Germinal center (tissue), 1 donor: Measurements from ENCODE around the gene PAK2.
"Not testable (repeated sequence)": the region's sequence is repeated elsewhere in the genome, so short reads cannot be mapped to it uniquely, and the experiment has no call there.

ENCODE experiments used
- DNase-seq: peaks from one replicate; pipeline ENCODE4 v3.0.0; 2012; ENCODE audit warnings: mixed read lengths, low spot score

PAK2 gene

DNA sequence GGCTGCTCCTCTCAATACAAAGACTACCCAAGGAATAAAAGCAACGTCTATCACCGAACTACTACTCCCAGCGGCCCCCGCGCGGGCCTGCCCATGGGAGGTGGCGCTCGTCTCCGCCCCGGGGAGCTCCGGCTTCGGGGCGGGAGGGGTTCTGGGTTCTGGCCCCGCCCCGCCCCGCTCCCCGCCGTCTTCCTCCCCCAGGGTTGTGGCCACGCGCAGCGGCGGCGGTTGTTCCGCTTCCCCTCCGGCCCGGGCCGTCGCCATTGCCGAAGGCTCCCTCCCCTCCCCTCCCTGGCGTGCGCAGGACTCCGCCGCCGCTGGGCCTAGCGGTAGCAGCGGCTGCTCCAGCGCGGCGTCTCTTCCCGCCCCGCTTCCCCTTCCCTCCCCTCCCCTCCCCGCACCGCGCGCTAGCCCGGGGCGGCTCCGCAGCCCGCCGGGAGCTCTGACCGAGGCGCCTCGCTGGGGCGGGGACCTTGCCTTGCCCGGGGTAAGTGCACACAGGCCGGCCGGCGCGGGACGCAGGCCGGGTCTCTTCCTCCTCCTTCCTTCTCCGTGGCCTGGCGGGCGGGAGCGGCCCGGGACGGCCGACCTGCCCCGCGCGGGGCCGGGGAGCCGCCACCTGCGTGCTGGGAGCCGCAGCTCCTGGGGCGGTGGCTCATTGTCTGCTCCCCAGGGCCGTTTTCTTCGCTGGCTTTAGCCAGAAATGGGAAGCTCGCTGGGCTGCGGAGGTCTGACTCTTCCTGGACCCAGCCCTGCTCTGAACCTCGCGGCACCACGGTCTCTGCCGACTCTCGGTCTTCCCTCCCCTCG is at the start of gene PAK2:
Gene PAK2, plus strand, starts transcription at position 187 of the 810 bp plus-strand sequence. CDS start 42,790 bp downstream, outside the sequence.
- peak; percentile 93 for DNase-seq

- DNase-seq = no peak
Observed at GRCh38 chr3:196689941-196690660, 49.6 kb upstream of the PAK2 start.

- DNase-seq = no peak
Observed at GRCh38 chr3:196691386-196691785, 48.3 kb upstream of the PAK2 start.

DNA sequence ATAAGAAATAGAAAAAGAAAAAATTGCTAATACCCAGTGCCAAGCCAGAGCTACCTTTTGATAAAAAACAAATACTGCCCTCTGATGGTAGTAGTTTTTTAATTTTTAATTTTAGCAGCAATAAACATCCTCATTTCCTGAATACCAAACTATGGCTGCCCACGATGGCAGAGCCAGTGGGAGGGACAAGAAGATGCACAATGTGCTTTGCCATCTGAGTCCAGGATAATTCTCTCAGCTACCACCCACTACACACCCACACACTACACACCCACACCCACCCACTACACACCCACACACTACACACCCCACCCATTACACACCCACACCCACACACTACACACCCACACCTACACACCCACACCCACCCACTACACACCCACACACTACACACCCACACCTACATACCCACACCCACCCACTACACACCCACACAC is 45.4 kb upstream of the PAK2 start:
- peak; percentile 58 for DNase-seq

GRCh38 chr3:196694941-196695848 is 44.5 kb upstream of the PAK2 start:
- no peak for DNase-seq

DNA sequence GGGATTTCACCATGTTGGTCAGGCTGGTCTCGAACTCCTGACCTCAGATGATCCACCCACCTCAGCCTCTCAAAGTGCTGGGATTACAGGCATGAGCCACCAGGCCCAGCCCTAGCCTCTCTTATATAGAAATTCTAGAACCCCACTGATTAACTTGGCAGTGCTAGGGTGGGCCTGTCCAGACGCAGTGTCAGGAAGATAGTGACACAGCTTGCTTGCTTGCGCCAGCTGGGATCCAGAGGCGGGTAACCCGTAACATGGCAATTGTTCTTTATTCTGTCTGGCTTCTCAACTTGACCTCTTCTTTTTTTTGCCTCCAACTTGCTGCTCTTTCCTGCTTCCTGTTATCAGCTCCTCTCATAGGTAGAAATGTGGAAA is 43.8 kb upstream of the PAK2 start:
- no peak for DNase-seq

- DNase-seq = no peak
Observed at GRCh38 chr3:196697270-196697669, 42.4 kb upstream of the PAK2 start.

GRCh38 chr3:196699749-196700148 is 39.9 kb upstream of the PAK2 start:
- DNase-seq = no peak

DNA sequence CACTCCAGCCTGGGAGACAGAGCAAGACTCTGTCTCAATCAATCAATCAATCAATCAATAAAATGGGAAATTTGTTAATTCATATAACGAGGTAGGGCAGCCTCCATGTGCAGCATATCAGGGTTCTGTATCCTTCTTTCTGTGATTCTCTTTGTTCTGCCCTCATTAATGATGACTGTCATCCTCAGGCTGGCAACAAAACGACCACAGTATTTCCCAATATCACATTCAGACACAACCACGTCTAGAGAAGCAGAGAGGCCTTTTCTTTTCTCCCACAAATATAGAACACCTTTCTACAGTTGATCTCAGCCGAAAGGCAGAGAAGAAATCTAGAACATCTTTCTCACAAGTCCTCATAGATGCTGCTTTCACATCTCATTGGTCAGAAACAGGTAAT is 38.9 kb upstream of the PAK2 start:
- no peak for DNase-seq

GRCh38 chr3:196706327-196706726 is 33.3 kb upstream of the PAK2 start:
- no peak for DNase-seq

GRCh38 chr3:196706731-196707130 is 32.9 kb upstream of the PAK2 start:
- DNase-seq = no peak

- no peak for DNase-seq
Observed at GRCh38 chr3:196707566-196707965, 32.1 kb upstream of the PAK2 start.

- no peak for DNase-seq
Observed at GRCh38 chr3:196708467-196708866, 31.2 kb upstream of the PAK2 start.

- peak; percentile 98 for DNase-seq
Observed at GRCh38 chr3:196711838-196712513, 27.7 kb upstream of the PAK2 start, which contains the start of the genes CEP19 and PIGX. Gene CEP19 (minus strand): TSS chr3:196712250. CDS start chr3:196708657, 3,593 bp downstream. Gene PIGX (plus strand): TSS chr3:196712377.

DNA sequence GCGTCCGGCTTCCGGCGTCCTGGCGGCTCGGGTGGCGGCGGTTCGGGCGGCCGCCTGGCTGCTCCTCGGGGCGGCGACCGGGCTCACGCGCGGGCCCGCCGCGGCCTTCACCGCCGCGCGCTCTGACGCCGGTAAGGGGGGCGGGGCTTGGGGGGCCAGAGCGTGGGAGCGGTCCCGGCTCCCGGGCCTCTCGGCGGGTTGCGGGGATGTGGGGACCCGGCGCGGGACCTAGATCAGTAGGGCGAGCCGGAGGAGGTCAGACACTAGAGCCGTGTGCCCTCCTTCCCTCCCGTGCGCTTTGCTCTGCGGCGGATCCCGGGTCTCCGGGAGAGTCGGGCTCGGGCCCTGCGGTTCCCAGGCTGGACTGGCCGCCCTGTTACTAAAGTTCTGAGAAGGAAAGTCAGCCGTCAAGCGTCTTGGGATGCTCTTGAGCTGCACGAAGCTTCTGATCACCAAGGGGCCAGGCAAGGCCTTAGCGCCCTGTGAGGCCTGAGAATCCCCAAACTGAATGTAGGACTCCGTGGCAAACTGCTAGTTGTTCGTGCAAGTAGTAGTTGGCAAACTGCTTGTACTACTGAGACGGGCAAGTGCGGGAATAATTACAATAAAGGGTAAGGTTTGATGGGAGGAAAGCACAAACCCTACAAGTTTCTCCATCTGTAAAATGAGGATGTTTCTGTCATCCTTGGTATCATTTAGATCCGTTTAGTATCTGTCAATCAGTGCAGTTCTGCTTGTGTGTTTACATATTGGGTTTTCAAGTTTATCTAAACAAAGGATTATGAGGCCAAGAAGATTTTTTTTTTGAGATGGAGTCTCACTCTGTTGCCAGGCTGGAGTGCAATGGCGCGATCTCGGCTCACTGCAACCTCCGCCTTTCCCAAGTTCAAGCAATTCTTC is 26.9 kb upstream of the PAK2 start:
- DNase-seq = peak; percentile 81

- not testable (repeated sequence) for DNase-seq
Observed at GRCh38 chr3:196717162-196717561, 22.5 kb upstream of the PAK2 start.

GRCh38 chr3:196721097-196721496 is 18.6 kb upstream of the PAK2 start:
- DNase-seq = no peak

- no peak for DNase-seq
Observed at GRCh38 chr3:196726788-196727675, 12.6 kb upstream of the PAK2 start.

DNA sequence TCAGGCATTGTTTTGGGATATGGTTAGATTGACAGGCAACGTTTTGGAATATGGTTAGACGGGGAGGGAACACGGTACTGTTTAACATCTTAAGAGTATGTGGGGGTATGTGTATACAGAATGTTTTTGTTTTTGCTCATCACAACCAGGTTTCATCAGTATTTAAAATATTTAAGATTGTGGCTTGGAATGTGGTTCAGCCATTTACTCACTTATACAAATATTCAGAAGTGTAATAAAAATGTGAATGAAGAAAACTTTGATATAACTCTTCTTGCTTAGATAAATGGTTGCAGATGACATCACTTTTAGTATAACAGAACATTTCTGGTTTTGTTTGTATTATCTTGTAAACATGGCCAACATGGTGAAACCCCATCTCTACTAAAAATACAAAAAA is 3.9 kb upstream of the PAK2 start:
- DNase-seq = no peak
